HG03469 (cell line): ENCODE results near the gene E2F8.

Experiments
- ATAC-seq: cut with Tn5 transposase; IDR thresholded peaks from one replicate; pipeline ENCODE4 v1.9.1; 2021; ENCODE audit warnings: mild to moderate bottlenecking, moderate library complexity, moderate number of reproducible peaks; ENCODE audit not compliant: unreplicated experiment

E2F8 gene

DNA sequence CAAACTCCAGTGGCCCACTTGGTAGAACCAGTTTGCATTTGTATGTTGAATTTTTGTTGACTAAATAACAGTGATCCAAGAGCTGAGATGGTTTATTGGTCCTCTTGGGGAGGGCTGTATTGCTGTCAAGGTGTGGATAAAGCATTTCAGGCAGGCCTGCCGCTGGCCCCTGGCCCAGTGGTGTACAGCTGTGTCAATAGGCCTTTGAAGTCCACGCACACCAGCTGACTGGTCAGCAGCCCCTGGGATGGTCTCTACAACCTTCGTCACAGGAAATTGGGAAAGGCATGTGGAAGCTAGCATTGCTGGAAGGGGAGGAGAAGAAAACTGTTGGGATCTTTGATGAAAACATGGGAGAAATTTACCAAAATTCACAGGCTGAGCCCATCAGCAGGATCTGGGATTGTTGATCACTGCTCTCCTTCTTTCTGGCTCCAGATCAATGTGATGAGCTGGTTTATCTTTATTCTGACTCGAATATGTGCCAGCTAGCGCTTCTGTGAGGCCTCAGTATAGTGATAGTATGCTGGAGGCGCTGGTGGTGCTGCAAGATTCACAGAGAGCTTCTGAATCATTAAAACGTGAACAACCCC is 12.5 kb upstream of the E2F8 start:
- no peak for ATAC-seq

DNA sequence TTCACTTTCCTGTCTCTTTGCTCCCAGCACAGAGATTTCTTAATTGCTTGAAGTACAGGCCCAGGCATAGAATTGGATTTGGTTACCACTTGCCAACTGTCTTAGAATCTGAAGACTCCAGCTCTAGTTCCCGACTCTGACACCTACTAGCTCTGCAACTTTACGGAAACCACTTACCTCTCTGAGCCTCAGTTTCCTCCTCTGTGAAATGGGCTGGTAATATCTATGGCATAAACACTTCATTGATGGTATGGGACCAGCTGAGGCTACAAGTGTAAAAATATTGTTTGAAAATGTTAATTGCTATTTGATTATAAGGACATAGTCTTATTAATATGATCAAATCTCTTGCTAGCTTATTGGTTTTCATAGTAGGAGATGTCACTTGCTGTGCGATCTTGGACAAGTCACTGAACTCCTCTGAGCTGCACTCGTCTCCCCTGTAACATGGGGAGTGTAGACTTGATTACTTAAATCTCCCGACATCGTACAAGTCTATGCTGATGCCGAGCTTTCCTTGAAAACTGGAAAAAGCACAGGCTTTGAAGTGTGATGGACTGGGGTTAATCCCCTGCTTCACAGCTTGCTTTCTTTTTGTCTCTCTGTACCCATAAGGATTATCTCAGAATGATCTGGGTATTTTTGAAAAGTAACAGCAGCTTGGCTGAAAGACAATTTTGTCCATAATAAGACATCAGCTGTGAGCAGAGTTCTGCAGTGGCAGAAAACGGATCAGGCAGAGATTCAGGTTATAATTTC is 11.8 kb upstream of the E2F8 start:
- ATAC-seq: no peak

- ATAC-seq: no peak
Measured at GRCh38 chr11:19251577-19251976, 10.8 kb upstream of the E2F8 start.

DNA sequence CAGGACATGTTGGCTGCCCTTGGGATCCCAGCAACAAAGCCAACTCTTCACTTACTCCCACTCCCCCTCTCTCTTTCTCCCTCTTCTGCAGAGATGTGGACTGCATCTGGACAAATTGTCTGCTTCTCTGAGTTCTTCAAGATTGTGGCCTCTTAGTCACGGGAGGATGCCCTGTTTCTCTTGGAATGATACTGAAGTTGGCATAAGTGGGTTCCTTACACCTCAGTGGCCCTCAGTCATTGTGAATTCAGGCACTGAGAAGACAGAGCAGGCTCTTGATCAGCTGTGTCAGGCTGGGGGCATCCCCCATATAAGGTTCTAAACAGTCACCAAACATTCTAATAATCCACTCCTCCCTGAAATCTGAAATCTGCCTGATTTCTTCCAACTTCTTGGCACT is 6.1 kb upstream of the E2F8 start:
- ATAC-seq: no peak

GRCh38 chr11:19245351-19245750 is 4.6 kb upstream of the E2F8 start:
- no peak for ATAC-seq

DNA sequence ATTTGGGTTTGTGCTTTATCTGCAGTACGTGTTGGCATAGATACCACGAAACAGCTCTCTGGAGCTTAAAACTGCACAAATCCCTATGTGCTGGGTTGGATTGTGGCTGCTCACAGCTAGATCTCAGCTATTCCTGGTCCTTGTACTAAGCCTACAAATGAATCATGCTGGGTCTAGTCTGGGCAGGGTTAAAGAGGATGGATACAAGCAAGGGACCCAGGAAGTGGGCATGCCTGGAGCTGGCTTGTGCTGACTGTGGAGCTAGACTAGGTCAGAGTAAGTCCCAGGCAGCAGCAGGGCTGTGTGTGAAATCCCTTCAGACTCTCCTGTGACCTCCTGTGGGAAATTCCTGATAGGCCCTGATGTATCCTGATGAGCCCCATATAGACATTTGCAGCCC is 3.9 kb upstream of the E2F8 start:
- ATAC-seq: no peak

DNA sequence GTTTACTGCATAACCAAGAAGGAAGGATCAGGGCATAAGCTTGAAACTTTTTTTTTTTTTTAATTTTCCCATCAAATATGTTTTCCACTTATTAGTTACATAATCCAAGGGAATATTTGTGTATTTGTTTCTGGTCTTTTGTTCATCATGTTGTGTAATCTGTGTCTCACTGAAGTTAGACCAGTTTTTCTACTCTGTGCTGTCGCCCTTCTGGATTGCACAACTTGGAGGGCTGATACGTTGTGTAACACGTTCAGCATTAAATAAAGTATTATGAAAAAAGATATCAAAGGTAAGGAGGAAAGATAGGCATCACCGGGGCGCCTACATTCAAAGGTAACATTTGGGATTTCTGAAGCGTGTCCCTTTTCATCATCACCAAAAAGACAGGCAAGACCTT is 3.3 kb upstream of the E2F8 start:
- ATAC-seq: no peak

GRCh38 chr11:19243613-19244012 is 2.9 kb upstream of the E2F8 start:
- ATAC-seq: no peak

GRCh38 chr11:19243143-19243542 is 2.4 kb upstream of the E2F8 start:
- no peak for ATAC-seq

DNA sequence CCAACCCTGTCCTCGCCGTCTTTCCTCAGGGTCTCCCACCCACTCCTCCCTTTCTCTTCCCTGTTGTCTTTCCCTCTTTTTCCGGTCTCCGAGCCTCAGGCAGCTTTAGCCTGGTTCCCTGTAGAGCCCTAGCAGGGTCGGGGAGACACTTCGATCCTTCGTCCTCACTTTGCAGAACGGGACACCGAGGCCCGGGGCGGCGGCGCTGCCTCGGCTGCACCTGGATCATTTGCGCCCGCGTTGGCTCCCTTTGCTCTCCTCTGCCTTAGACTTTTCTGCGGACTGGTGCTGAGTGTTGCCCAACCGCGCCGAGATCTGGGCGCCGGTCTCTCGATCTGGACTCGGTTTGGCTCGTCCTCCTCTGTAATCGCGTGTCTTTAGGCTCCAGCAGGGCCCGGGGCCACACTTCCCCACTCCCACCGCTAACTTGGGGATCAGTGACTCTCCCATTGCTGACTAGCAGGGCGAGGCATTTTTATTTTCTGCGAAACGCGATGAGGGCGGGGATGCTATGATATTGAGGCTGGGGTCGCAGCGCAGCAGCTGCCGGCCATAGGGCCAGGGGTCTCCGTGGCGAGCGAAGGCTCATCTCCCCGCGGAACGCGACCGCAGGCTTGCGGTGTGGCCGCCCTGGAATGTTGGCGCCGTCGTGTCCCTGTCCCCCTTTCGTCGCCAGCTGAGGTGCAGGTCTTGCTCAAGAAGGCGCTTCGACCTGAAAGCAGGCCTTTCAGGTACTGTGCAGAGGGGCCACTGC is 1.6 kb upstream of the E2F8 start:
- ATAC-seq: no peak

DNA sequence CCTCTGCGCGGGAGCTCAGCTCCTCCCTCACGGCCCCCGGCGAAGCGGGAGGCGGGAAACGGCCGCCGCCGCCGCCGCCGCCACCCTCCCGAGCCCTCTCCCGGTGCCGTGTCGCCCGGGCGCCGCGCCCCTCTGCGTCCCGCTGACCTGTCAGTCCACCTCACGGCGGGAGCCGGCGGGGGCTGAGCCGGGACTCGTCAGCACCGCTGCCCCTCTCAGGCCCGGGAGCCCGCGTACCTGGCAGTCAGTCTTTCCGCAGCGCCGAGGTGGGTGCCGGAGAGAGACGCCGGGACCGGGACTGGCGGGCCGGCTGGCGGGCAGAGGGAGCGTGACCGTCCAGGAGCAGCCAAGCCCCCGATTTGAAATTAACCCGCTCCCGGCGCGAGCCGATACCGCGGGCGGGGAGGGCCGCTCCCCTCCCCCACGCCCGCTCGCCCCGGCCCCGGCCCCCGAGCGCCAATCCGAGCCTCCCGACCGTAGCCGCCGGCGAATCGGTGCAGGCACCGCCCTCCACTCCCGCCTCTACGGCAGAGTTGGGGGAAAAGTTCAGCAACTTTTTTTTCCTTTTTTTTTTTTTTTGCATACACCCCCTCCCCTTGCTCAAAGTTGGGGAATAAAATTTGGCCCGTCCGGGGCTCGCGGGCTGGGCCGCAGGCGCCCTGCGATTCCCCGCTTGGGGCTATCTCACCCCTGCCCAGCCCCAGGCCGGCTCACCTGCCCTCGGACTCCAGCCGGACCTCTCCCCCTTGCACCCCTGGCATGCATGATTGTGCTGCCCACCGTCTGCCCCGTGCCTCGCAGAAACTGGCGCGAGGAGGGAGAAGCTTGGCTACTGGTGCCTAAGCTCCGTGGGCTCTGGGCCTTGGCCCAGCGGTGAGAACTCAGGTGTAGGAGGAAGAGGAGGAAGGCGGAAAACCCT is 774 bp upstream of the E2F8 start:
- peak; percentile 11 for ATAC-seq

DNA sequence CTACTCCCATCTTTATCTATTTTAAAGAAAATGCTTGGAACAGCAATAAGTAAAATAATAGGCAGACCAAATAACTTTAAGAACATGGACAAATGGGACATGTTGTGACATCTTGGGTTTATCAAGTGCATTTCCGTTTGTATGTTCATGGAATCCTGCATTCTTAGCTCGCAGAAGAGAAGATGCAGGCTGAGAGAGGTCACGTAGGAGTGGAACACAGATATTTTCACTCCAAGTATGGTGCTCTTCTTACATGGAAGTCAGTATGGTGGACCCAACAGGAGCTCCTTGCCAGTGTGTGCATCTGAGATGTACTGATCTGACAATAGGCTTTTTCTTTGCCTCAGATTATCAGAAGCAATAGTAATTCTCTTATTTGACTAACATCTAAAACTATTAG is 1.7 kb downstream of the E2F8 start:
- no peak for ATAC-seq

DNA sequence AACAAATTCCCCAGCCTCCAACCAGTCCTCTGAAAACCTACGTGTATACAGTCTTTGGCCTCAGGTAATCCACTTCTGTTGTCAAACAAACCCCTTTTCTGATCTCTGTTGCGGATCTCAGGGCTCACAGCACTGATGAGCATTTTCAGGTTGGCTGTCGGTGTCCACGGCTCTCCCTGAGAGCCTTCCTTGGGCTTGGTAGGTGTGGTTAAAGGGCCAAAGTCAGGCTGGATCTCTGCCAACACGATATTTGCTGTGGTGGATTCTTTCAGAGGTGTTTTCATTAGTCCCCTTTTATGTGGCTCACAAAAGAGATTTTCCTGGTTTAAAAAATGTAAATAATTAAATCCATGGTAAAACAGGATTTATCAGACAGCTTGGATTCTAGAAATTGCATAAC is 2.9 kb downstream of the E2F8 start:
- ATAC-seq: no peak

- ATAC-seq: no peak
Measured at GRCh38 chr11:19237381-19237780, 3.4 kb downstream of the E2F8 start.

- no peak for ATAC-seq
Measured at GRCh38 chr11:19234231-19234817, 6.4 kb downstream of the E2F8 start.

GRCh38 chr11:19232910-19233503 is 7.7 kb downstream of the E2F8 start:
- no peak for ATAC-seq

- ATAC-seq: no peak
Measured at GRCh38 chr11:19229671-19230070, 11.1 kb downstream of the E2F8 start.

DNA sequence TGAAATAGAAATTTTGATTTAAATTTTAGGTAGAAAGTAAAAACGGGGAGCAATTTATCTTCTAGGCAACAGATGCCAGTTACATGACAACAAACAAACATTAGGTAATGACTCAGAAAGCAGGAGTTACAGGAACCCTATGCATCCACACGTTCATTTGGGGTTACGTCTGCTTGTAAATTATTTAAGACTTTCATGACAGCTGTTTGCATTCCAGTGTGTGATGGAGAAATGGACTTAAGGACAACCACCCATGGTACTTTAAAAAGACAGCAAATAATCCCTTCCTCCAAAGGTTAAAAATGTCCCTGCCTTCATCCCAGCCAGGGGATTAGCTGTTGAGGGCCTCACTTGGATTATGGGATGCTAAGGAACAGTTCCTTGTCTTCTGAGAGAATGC is 11.8 kb downstream of the E2F8 start:
- ATAC-seq: no peak

DNA sequence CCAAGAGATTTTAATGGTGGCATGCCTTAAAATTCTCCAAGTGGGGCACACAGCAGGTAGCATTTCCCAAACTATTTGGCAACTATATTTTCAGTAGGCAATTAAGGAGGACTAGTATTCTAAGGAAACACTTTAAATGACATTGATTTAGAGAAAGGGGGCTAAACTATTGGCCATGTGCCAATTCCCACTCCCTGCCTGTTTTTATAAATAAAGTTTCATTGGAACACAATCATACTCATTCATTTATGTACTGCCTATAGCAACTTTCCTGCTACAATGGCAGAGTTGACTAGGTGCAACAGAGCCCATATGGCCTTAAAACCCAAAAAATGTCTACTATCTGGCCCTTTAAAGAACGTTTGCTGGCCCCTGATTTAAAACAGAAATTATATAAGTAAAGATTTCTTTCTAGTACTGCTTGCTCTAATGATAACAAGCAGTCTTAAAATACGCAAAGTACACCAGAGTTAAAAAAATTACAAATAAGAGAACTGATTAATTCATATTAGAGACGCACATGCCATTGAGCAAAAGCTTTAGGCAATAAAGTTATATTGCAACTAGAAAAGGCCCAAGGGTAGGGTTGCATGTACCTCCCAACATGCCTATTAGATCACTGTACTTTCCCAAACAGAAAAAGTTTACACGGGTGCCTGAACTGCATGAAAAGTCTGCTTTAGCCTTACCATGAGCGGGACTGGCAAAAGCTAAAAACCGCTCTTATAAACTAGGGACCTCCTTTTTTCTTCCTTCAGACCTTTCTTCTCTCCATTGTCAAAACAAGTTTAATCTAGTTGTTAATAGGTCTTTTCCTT is 14.2 kb downstream of the E2F8 start:
- no peak for ATAC-seq
